Esophagus (tissue), 2 donors: Measurements from ENCODE around the gene OR14C36. TPM values are rescaled to one million over a fixed set of nuclear protein-coding genes. Genes with fewer than 3 reads are reported as not detected.

Experiments used
- H3K27ac ChIP-seq, 2 donors: one replicate each; pipeline ENCODE4 v1.5.1; 2013; ENCODE audit warnings: low read depth in 2 of 2, mild to moderate bottlenecking in 2 of 2, inconsistent platforms in 1 of 2, low read length in 1 of 2, moderate library complexity in 1 of 2
- H3K27me3 ChIP-seq, 2 donors: one replicate each; pipeline ENCODE4 v1.6.1; 2013; ENCODE audit warnings: low read length in 2 of 2, control low read depth in 1 of 2, mild to moderate bottlenecking in 1 of 2; ENCODE audit not compliant: insufficient read depth in 2 of 2, control insufficient read depth in 1 of 2
- H3K36me3 ChIP-seq, 2 donors: one replicate each; pipeline ENCODE4 v1.6.1; 2013; ENCODE audit warnings: low read length in 1 of 2; ENCODE audit not compliant: control insufficient read depth in 2 of 2, insufficient read depth in 2 of 2
- H3K4me1 ChIP-seq, 2 donors: one replicate each; pipeline ENCODE4 v1.6.1; 2013; ENCODE audit warnings: low read length in 1 of 2; ENCODE audit not compliant: control insufficient read depth in 2 of 2, insufficient read depth in 2 of 2
- H3K4me3 ChIP-seq, 2 donors: one replicate each; pipeline ENCODE4 v1.5.1; 2013; ENCODE audit warnings: low read length in 2 of 2, mild to moderate bottlenecking in 2 of 2, low read depth in 1 of 2, moderate library complexity in 1 of 2
- H3K9me3 ChIP-seq, 2 donors: one replicate each; pipeline ENCODE4 v1.6.1; 2013; ENCODE audit warnings: mild to moderate bottlenecking in 2 of 2, low read depth in 1 of 2, low read length in 1 of 2, moderate library complexity in 1 of 2; ENCODE audit not compliant: control insufficient read depth in 2 of 2, insufficient read depth in 1 of 2
- WGBS, 2 donors: extraction: QIAGEN DNeasy Blood & Tissue Kit; methylation state at CpG; one replicate each; pipeline ENCODE4 v1.1.7; 2013; 5-methylcytosine and 5-hydroxymethylcytosine counted together
- polyA plus RNA-seq, 2 donors: library from polyadenylated mRNA; stranded (reverse); fragments of 200-250 nt; gene quantifications; one replicate each; pipeline ENCODE4 v1.2.3, GENCODE V29; 2013
- donor health status: healthy with polysubstance abuse.
- donor health status: Bipolar disorder and iron deficiency.

The OR14C36 gene
- polyA plus RNA-seq, 2 donors, result not detected

- no peak overlapping the region for H3K4me3 ChIP-seq
- H3K9me3 ChIP-seq, result peaks cover 0 to 4% of the 10 kb centered on the region in 2 donors
- H3K27me3 ChIP-seq, result no peaks in the 10 kb centered on the region
- H3K27ac ChIP-seq, result no peak overlapping the region
- H3K36me3 ChIP-seq, result no peaks in the 10 kb centered on the region
- H3K4me1 ChIP-seq, result no peaks in the 10 kb centered on the region
These were observed 18.0 kb downstream of the OR14C36 start for GRCh38 chr1:248366609-248367008.

DNA sequence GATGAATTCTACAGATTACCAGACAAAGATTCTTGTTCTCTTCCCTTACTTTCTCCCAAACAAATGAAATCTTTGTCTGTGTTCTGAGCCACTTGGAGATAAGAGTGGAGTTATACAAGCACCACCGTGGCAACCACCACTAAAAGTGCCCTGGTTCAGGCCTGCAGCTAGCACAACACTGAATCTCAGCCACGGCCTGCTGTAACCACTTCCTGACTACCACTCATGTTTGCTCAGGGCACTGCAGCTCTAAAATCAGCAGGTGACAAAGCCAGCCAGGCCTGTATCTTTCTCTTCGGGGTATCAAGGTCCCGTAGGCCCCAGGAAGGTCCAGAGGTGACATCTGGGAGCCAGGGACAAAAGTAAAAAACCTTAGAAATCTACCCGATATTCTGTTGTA lies 23.8 kb downstream of the OR14C36 start:
- Histone ChIP-seq H3K36me3 (no peaks in the 10 kb centered on the region), H3K27me3 (no peaks in the 10 kb centered on the region), H3K4me1 (no peaks in the 10 kb centered on the region), H3K9me3 (peaks cover 3% of the 10 kb centered on the region in 2 donors), H3K4me3 (no peak overlapping the region), H3K27ac (no peak overlapping the region)
- 63 to 67% methylated on average over 5 of the region's 5 CpGs for WGBS, 2 donors

GRCh38 chr1:248373761-248374160 lies 25.2 kb downstream of the OR14C36 start:
- 71 to 73% methylated on average over 4 of the region's 4 CpGs for WGBS, 2 donors
- H3K4me1 ChIP-seq, result no peaks in the 10 kb centered on the region
- H3K27me3 ChIP-seq, result no peaks in the 10 kb centered on the region
- H3K36me3 ChIP-seq, result no peaks in the 10 kb centered on the region
- no peak overlapping the region for H3K27ac ChIP-seq
- H3K4me3 ChIP-seq, result no peak overlapping the region
- peaks cover 3% of the 10 kb centered on the region in 2 donors for H3K9me3 ChIP-seq

DNA sequence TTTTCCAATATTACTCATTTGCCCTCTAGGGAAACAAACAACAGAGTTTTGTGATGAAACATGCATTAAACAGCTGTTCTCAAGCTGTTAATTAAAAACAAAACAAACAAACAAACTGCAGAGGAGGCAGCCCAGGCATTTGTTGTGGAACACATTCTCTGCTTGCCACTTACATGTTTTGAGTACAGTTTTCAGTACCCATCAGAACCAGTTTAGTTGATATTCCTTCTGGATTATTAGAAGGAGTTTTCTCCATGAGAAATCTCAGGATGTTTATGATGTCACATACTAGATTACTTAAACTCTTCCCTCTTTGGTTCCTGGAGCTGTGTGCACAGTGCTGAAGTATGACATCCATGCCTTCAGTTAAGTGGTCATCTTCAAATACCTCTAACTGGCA lies 26.9 kb downstream of the OR14C36 start, which contains the start of gene OR2T6:
TSS of gene OR2T6 (plus strand) at position 301 of the 400 bp plus-strand sequence. CDS start 11,863 bp downstream, outside the sequence.
- no peaks in the 10 kb centered on the region for H3K36me3 ChIP-seq
- H3K4me1 ChIP-seq, result no peaks in the 10 kb centered on the region
- no peaks in the 10 kb centered on the region for H3K27me3 ChIP-seq
- peaks cover 3% of the 10 kb centered on the region in 2 donors for H3K9me3 ChIP-seq
- H3K27ac ChIP-seq, result no peak within 1 kb of the TSS
- H3K4me3 ChIP-seq, result no peak within 1 kb of the TSS

- peaks cover 3% of the 10 kb centered on the region in 2 donors for H3K9me3 ChIP-seq
- H3K4me3 ChIP-seq, result no peak overlapping the region
- H3K36me3 ChIP-seq, result no peaks in the 10 kb centered on the region
- H3K27ac ChIP-seq, result no peak overlapping the region
- H3K27me3 ChIP-seq, result no peaks in the 10 kb centered on the region
- WGBS, 2 donors, result 57 to 62% methylated on average over 3 of the region's 3 CpGs
- H3K4me1 ChIP-seq, result no peaks in the 10 kb centered on the region
These were observed 28.3 kb downstream of the OR14C36 start for GRCh38 chr1:248376916-248377315.

DNA sequence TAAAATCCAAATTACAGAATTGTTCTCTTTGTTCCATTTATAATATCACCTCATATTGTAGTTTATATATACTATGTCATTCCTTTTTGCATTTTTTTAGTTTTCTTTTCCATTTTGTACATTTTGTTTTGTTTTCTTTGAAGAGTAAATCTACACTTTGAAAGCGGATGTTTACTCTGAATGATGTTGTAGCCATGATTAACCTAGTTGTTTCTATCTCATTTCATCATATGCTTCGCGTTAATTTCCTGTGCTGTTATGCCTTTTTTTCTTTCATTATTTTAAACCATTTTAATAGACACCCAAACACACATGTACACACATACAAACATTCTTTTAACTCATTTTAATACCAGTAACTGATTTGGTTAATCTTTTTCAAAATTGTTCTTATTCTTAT lies 32.3 kb downstream of the OR14C36 start:
- Histone ChIP-seq H3K4me3 (no peak overlapping the region), H3K4me1 (no peaks in the 10 kb centered on the region), H3K27me3 (no peaks in the 10 kb centered on the region), H3K27ac (no peak overlapping the region), H3K36me3 (no peaks in the 10 kb centered on the region), H3K9me3 (no peaks in the 10 kb centered on the region)
- 85 to 87% methylated on average over 3 of the region's 3 CpGs for WGBS, 2 donors

GRCh38 chr1:248388426-248388825 lies 39.9 kb downstream of the OR14C36 start:
- H3K4me3 ChIP-seq, result no peak overlapping the region
- no peak overlapping the region for H3K27ac ChIP-seq
- H3K9me3 ChIP-seq, result peaks cover 0 to 4% of the 10 kb centered on the region in 2 donors
- no peaks in the 10 kb centered on the region for H3K36me3 ChIP-seq
- H3K4me1 ChIP-seq, result no peaks in the 10 kb centered on the region
- 51 to 53% methylated on average over 2 of the region's 2 CpGs for WGBS, 2 donors
- no peaks in the 10 kb centered on the region for H3K27me3 ChIP-seq

DNA sequence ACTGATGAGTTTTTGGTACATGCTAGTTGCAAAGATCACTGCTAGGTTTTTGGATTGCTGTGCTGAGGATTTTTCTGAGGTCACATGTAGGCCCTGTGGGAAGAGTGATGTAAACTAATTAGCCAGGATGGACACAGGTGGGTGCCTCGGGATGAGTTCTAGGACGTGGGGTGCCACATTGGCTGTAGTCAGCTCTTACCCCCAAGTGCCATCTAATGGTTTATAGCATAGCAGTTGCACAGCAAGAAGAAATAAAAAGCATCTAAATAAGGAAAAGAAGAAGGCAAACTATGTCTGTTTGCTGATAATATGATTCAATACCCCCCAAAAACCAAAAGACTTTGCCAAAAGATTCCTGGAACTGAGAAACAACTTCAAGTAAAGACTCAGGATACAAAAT lies 44.5 kb downstream of the OR14C36 start:
- no peaks in the 10 kb centered on the region for H3K36me3 ChIP-seq
- H3K27me3 ChIP-seq, result no peaks in the 10 kb centered on the region
- H3K9me3 ChIP-seq, result peaks cover 0 to under 1% of the 10 kb centered on the region in 2 donors
- H3K4me3 ChIP-seq, result no peak overlapping the region
- no peaks in the 10 kb centered on the region for H3K4me1 ChIP-seq
- no peak overlapping the region for H3K27ac ChIP-seq
- WGBS, 2 donors, result 48 to 55% methylated on average over 2 of the region's 2 CpGs

Other genes with a start within 250 kb of the OR14C36 start
- not detected for gene OR2M5, start 203.6 kb upstream of the OR14C36 start, polyA plus RNA-seq
- gene OR2M2, start 174.0 kb upstream of the OR14C36 start, polyA plus RNA-seq, result not detected
- gene OR2M3, start 151.5 kb upstream of the OR14C36 start, polyA plus RNA-seq, result not detected
- gene OR2M4, start 117.4 kb upstream of the OR14C36 start, polyA plus RNA-seq, result not detected
- gene OR2T33, start 70.8 kb upstream of the OR14C36 start, polyA plus RNA-seq, result not detected
- gene OR2T12, start 45.4 kb upstream of the OR14C36 start, polyA plus RNA-seq, result not detected
- gene OR2M7, start 24.2 kb upstream of the OR14C36 start, polyA plus RNA-seq, result not detected
- not detected for gene OR2T4, start 12.9 kb downstream of the OR14C36 start, polyA plus RNA-seq
- gene OR2T6, start 27.0 kb downstream of the OR14C36 start, polyA plus RNA-seq, result not detected
- not detected for gene OR2T1, start 54.3 kb downstream of the OR14C36 start, polyA plus RNA-seq
- not detected for gene OR2T2, start 96.9 kb downstream of the OR14C36 start, polyA plus RNA-seq
- not detected for gene OR2T3, start 124.6 kb downstream of the OR14C36 start, polyA plus RNA-seq
- gene OR2T5, start 139.8 kb downstream of the OR14C36 start, polyA plus RNA-seq, result not detected
- not detected for gene OR2G6, start 159.3 kb downstream of the OR14C36 start, polyA plus RNA-seq
- not detected for gene OR2T29, start 214.0 kb downstream of the OR14C36 start, polyA plus RNA-seq
- gene OR2T34, start 226.0 kb downstream of the OR14C36 start, polyA plus RNA-seq, result not detected
- gene OR2T10, start 248.9 kb downstream of the OR14C36 start, polyA plus RNA-seq, result not detected